Neural progenitor cell (in vitro differentiated cells): ENCODE data around the gene NSMCE1.

Experiments used
- CTCF ChIP-seq: fragments of 200-600 bp; sonication (generic); IDR thresholded peaks from 2 replicates; pipeline ENCODE4 v1.5.1; 2017; ENCODE audit warnings: antibody characterized with exemption, mild to moderate bottlenecking
- EZH2 ChIP-seq: fragments of 200-600 bp; sonication (generic); IDR thresholded peaks from 2 replicates; pipeline ENCODE4 v1.6.1; 2017; ENCODE audit warnings: antibody characterized with exemption, mild to moderate bottlenecking, moderate library complexity

DNA sequence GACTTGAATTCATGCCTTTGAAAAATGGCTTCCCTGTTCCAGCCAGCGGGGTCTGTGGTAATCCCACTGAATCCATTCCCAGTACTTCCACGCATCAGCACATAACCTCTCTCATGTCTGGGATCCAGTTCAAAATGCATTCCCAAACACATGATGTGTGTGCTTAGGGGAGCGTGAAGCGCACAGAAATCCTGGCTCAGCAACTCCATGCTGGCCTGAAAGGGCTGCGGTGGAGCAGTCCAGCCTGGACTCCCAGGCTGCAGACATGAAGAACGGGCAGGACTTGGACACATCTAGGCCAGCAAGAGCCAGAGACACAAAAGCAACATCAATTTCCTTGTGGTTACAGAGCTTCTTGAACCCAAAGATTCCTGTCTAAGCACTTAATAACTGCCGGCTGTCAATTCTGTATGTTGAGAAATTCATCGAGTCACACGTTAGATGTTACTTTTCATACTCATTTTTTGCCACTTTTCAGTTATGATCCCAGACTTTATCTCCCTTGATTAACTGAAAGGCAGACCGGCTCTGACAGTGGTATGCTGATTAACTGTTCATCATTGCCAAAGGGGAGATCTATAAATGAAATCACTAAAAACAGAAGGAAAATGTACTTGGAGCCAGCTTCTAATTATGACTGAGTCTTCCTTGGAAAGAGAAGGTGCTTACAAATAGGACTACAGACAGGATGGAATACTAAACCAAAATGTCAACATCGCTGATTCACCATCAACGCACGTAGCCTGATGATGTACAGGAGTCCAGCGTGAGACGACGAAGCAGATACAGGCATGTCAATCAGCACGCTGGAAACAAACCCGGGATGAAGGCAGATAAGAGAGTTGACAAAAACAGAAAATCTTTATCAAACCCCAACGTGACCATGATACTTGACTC lies 23.0 kb downstream of the NSMCE1 start:
- TF ChIP-seq EZH2 (no peak), CTCF (no peak)
